HG03469 (cell line): ENCODE measurements around the gene CTNNBIP1.

Source experiments
- ATAC-seq: cut with Tn5 transposase; IDR thresholded peaks from one replicate; pipeline ENCODE4 v1.9.1; 2021; ENCODE audit warnings: mild to moderate bottlenecking, moderate library complexity, moderate number of reproducible peaks; ENCODE audit not compliant: unreplicated experiment

CTNNBIP1 gene

DNA sequence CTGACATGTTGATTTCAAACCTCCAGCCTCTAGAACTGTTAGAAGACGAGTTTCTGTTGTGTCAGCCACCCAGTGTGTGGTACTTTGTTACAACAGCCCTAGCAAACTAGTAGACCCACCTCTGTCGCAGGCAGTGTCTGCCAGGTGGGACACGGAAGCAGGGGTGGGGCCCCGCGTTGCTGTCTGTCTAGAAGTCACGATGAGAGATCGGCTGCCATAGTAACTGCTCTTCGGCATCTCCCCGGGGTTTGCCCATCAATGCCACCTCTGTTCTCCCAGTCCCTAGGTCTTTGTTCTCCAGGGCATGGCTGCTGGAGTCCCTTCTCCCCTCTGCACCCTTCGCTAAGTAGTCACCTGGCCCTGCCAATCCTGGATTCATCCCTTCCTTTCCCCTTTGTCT is 71.1 kb downstream of the CTNNBIP1 start:
- ATAC-seq: no peak

DNA sequence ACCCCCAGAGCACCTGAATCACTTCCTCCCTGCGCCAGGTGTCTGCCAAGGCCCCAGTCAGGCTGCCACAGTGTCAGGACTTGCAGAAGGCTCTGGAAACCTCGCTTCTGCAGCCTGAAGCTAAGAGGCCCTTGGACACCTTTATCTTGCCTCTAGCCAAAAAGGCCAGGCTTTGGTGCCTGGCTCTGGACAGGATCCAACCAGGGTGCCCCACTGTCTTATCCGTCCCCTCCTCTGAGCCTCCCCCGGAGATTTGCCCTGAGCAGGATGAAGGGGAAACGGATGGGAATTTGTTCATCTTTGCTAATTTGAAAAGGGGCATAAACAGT is 73.5 kb downstream of the CTNNBIP1 start:
- no peak for ATAC-seq

DNA sequence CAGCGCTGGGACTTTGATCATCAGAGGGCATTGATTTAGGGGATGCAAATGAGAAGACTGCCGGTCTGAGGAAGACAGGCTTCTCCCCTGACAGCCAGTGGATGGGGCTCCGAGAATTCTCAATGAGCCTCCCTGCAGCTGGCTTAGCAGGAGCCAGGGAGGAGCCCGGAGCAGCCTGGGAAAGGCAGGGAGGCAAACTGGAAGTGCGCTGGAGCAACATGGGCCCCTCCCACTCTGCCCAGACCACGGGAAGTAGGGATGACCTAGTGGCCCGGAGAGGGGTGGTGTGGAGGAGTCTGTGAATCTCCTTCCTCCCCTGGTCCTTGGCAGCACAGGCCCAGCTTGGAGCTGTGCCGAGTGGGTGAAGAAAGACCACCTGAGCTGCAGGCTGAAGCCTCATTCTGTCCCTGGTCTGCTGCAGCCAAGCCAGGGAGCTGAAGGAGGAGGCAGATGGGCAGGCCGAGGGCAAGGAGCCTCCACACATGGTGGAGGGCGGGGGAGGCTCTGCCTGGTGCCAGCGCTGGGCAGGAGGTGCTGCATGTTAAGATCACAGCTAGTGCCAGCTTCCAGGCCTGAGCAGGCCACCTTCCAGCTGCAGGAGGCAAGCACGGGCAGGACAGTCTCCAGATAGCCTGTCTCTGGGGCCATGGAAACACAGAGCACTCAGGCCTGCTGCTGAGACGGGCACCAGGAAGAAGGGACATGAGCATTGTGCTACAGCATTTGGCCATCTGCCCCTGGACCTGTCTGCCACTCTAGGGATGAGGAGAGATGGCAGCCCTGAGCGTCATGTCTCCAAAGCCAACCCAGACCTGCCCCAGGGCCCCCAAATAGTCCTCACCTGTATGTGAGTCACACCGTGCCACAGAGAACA is 74.1 kb downstream of the CTNNBIP1 start:
- no peak for ATAC-seq

GRCh38 chr1:9835404-9835757 is 74.7 kb downstream of the CTNNBIP1 start:
- ATAC-seq: no peak

GRCh38 chr1:9833632-9834031 is 76.4 kb downstream of the CTNNBIP1 start:
- ATAC-seq: no peak

GRCh38 chr1:9827558-9828185 is 82.4 kb downstream of the CTNNBIP1 start:
- no peak for ATAC-seq

DNA sequence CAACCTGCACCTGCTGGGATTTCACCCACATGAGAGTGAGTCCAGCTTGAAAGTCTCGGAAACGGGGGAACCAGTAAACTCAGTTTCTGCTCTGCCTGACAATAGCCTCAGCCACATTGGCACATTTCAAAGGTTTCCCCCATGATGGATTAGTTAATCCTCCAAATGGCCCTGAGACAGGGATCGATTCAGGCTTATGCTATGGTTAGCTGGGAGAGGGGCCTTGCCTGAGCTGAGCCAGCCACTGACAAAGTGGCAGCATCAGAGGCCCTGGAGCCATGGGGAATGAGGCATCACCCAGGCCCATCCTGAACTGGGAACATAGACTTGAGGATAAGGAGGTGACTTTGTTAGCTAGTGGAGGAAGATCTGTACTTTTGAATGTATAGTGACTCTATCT is 83.5 kb downstream of the CTNNBIP1 start:
- ATAC-seq: no peak

DNA sequence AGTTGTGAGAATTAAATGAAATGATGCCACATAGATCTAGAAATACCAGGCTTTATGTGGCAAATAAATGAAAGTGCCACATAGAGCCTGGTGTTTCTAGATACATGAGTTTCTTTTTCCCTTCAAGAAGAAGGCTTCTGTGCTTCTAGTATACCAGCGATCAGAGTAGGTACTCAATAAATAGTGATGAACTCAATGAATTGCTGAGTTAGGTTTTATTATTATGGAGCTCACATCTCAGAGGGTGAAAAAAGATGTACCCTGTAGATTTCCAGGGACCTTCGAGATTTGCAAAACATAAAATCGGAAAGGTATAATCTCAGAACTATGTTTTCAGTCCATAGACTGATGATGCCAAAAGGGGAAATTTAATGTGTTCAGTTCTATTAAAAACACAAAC is 84.0 kb downstream of the CTNNBIP1 start:
- no peak for ATAC-seq

- ATAC-seq: no peak
Measured at GRCh38 chr1:9825093-9826074, 84.7 kb downstream of the CTNNBIP1 start.

- no peak for ATAC-seq
Measured at GRCh38 chr1:9824702-9825089, 85.4 kb downstream of the CTNNBIP1 start.

- no peak for ATAC-seq
Measured at GRCh38 chr1:9823943-9824701, 85.9 kb downstream of the CTNNBIP1 start, which contains the start of gene CLSTN1. Gene CLSTN1, minus strand, starts transcription at chr1:9823965. Its CDS starts 232 bp downstream, at chr1:9823733.

DNA sequence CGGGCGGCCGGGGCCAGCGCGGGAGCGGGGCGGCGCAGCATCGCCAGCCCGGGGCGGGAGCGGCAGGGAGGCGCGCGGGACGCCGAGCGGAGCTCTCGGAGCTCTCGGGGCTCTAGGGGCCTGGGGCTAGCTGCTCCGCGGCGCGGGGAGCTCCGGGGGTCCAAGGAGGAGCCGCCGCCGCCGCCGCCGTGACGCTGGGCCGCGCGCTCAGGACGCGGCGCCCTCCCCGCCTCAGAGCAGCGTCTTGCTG is 86.5 kb downstream of the CTNNBIP1 start:
- no peak for ATAC-seq

GRCh38 chr1:9822897-9823692 is 87.0 kb downstream of the CTNNBIP1 start:
- no peak for ATAC-seq

DNA sequence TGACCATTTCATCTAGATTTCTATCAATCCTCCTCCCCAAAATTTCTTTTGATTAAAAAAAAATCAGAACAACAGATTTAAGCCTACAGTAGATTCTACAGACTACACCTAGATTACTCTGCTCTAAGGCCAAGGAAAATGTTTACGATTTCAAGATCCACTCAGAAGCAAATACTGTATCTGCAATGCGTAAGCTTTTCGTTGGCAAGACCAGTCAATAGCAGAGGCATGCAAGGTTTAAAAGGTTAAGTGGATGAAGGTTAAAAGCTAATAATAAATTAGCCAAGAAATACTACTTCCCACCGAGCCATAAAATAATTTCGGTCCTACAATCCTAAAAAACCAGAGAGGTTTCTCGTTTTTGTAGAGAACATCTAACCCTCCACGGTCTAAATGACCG is 87.6 kb downstream of the CTNNBIP1 start:
- no peak for ATAC-seq

DNA sequence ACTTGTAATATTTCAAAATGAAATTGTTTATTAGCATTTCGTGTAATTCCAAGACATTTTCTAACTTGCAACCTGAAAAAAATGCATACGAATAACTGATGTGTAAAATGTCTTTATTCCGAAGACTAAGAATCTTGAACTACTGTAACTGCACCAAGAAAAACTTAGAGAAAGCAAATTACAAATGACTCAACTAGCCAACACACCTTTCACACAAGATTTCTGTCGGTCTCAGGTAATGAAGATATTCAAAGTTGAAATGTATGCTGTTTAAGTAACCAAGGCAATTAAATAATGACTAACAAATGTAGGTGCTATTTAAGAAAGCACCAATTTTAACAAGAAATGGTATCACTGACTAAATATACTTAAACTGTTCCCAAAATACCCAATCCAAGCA is 88.4 kb downstream of the CTNNBIP1 start:
- no peak for ATAC-seq

DNA sequence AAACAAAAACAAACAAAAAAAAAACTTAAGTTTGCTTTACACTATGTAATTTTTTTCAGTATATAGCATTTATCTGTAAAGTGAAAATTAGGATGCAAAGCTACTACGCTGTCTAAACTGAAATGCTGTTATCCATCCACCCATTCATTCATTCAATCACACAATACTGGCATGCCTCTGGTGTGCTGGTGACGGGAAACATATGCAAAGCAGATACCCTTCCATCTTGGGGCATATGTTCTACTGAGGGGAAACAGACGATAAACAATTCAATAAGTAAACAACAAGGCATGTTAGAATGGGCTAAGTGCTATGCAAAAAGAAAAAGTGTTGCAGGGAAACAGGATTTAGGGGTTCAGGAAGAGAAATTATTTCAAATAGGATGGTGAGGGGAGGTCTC is 89.5 kb downstream of the CTNNBIP1 start:
- ATAC-seq: no peak

DNA sequence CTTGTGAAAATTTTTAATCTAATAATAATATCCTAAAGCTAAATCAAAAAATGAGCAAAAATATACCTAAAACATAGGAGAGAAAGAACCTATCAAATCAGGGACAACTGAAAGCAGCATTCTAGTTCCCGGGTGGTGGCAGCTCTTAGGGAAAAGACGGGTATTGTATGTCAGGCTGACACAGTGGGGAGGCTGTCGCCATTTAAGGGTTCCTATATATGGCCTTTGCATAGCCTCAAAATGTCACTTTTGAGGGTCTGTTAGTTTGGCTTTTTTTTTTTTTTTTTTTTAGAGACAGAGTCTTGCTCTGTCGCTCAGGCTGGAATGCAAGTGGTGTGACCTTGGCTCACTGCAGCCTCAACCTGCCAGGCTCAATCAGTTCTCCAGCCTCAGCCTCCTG is 92.3 kb downstream of the CTNNBIP1 start:
- ATAC-seq: no peak

- ATAC-seq: no peak
Measured at GRCh38 chr1:9816199-9816598, 93.9 kb downstream of the CTNNBIP1 start.

GRCh38 chr1:9815150-9815549 is 94.9 kb downstream of the CTNNBIP1 start:
- ATAC-seq: no peak

DNA sequence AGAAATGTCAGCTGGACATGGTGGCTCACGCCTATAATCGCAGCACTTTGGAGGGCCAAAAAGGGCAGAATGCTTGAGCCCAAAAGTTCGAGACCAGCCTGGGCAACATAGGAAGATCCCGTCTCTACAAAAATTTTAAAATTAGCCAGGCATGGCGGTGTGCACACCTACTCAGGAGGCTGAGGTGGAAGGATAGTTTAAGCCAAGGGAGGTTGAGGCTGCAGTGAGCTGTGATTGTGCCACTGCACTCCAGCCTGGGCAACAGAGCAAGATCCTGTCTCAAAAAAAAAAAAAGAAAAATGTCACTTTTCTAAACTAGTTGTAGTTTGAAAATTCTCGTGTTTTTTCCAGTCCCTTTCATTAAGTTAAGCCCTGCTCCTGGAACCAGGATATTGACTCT is 95.5 kb downstream of the CTNNBIP1 start:
- ATAC-seq: no peak
